ENCODE data around the gene SMIM10L2A.
A peak's percentile ranks its signal among the peaks of the same experiment; 100 is the strongest.
"Not testable (repeated sequence)": the region's sequence is repeated elsewhere in the genome, so short reads cannot be mapped to it uniquely, and the experiment has no call there.

SMIM10L2A gene

DNA sequence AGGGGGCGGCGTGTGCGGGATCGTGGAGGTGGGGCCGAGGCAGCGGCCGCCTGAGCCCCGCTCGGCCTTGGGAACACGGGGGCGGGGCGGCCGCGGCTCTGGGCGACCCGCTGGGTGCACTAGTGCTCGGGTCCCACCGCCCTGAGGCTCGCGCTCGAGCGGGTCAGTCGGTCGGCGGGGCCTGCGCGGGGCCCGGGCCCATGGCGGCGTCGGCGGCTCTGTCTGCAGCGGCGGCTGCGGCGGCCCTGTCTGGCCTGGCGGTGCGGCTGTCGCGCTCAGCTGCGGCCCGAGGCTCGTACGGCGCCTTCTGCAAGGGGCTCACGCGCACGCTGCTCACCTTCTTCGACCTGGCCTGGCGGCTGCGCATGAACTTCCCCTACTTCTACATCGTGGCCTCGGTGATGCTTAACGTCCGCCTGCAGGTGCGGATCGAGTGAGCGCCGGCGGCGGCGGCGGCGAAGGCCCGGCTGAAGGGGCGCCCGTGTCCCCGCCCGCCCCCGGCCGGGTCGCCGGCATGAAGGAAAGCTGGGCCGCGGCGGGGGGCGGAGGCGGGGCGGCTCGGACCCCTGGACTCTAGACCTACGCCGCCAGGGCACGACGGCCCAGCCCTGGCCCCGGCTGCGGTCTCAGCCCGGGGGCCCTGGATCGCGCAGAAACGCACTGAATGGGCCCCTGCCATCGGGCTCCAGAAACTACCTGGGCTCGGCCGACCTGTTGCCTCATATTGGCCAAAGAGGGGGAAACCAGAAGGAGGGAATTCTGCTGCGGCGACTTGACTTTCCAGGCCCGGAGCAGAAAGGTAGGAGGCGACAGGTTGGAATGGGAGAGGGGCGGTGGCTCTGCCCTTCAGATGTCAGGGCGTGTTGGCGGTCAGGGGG is at the start of gene SMIM10L2A:
TSS of gene SMIM10L2A (plus strand) at position 13 of the 878 bp plus-strand sequence. CDS start at position 201, 188 bp downstream.
- DNase-seq: peak in 1 of 2 experiments; percentile 3

DNA sequence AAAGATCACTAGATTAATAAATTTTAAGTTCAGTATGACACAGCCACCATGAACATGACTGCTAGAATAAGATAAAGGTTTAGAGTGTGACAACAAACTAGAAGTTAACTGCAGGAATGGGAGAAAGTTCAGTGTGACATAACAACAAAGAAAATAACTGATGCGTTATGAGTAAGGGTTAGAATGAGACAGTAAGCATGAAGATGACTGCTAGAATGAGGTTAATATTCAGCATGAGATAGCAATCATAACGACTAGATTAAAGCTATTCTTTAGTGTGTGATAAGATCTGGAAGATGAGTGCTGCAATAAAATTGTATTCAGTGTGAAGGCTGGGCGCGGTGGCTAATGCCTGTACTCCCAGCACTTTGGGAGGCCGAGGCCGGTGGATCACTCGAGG is 48.4 kb upstream of the SMIM10L2A start:
- no peak for DNase-seq

DNA sequence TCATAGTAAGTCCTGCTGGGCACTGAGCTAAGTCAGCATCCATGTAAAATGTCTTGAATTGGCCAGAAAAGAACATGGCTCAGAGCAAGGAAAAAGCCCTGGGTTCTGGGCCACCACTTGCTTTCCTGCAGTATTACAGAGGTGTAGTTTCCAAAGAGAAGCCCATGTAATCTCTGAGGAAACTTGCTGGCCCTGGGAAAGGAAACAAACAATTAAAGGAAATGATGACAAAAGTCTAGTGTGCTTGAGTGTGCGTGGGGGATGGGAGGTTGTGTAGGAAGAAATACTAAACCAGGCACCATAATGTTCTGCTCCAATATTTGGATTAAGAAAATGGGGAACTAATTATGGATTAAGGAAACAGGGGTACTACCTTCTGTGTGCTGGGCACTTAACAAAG is 39.5 kb upstream of the SMIM10L2A start:
- no peak for DNase-seq

DNA sequence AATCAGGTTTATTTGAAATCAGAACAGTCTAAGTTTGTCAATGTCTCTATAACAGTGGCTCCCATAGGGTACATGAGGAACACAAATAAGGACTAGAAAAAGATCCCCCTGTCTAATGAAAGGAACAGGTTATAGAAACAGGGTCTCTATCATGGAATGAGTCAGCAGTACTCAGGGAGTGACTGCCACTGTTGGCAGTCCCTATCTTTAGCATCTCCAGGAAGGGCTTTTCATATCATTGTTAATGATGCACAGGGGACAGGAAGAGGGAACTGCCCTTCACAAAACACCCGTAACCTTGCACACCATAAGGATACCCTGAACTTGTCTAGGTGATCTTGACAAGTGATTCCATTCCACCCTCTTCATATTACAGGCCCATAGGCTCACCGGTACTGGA is 38.5 kb upstream of the SMIM10L2A start:
- DNase-seq: no peak

DNA sequence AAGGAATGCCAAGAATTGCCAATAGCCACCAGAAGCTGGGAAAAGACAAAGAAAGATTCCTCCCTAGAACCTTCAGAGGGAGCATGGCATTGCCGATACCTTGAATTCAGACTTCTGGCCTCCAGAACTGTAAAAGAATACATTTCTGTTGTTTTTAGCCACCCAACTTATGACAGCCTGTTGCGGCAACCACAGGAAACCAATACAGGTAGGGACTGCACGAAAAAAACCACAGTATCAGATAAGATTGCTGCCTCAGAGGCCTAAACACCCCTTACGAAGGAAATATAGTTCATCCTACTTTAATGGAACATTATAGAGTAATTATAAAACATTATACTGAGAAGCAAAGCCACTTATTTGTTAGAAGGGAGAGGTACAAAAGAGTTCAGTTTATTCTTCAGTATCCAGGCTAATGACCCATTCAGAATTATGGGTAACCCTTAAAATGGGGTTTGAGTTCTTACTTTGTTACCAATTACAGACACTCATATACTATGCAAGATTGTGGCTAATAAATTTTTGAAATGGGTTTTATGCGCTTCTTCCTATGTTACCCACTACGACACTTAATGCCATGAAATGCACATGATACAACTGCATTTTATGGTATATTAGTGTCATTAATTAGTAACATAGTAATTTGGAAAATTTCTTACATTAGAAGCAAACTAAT is 37.4 kb upstream of the SMIM10L2A start:
- peak; percentile 3 to 12 for DNase-seq

DNA sequence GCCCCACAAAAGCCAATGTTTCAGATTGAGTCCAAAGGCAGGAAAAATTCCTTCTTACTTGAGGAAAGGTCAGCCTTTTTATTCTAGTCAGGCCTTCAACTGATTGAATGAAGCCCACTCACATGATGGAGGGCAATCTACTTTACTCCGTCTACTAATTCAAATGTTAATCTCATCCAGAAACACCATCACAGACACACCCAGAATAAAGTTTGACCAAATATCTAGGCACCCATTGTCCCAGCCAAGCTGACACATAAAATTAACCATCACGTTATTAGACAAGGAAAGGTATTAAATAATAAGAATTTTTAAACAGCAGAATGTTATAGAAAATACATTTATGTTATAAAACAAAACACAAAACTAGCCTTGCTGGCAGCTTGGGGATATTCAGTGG is 32.9 kb upstream of the SMIM10L2A start:
- DNase-seq: no peak

DNA sequence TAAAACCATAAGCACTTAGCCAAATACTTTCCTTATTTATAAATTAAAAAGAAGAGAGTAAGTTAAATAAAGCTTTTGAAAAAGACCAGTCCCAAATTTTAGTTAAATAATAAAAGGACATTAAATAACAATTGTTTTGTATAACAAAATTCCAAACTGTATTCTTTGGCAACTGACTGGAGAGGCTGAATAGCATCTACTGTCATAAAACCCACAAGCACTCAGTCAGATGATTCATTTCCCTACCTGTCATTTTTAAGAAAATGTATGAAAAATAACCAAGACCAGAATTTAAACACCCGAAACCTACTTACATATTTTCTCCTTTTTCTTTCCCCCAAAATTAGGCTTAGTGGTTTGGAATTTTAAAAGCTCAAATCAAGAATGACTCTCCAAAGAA is 32.5 kb upstream of the SMIM10L2A start:
- DNase-seq: no peak

DNA sequence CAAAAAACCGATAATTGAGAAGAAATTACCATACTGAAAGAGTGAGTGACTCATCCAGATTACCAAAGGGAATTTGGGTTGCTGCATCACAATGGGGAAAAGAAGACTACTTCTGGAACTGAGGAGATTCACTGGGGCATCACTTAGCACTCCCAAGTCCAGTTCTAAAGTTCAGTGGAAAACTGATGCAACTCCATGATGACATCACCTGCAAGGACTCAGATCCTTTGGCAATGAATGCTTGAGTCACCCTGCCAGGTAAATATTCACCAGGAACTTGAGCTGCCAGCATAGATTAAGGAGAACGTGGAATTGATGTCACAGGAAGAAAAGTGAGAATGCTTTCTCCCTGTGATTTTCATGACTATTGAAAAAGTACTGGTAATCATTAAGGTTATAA is 32.0 kb upstream of the SMIM10L2A start:
- DNase-seq: no peak

DNA sequence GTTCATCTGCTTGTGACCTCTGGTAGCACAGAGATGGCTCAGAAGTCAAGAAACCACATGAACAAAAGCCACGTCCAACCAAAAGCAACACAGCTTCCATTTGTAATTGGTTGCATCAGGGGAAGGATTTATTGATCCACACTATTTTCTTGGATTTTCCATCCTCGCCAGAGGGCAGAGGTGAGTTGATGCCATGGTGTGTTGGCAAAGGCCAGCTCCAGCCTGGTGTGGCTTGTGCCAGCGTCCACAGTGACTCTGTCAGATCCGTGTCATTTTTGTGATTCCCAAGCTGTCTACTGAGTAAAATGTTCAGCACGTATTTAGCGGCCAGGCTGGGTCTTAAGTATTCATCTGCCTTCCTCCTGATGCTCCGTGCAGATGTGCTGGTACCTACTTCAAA is 30.0 kb upstream of the SMIM10L2A start:
- no peak for DNase-seq

DNA sequence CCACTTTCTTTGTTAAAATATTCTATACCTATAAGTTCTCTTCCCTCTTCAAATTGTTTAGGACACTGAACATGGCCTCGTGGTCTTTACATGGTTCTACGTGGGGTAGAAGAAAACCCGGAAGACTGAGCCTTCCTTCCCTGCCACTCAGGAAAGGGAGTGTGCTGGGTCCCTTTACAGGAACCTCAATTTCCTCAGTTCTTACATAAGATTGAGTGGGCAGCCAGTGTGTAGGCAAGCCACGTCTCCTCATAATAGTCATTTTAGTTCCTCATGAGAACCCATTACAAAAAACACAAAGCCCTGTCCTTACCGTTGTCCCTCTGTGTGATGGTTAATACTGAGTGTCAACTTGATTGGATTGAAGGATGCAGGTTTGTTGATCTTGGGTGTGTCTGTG is 28.7 kb upstream of the SMIM10L2A start:
- DNase-seq: no peak

DNA sequence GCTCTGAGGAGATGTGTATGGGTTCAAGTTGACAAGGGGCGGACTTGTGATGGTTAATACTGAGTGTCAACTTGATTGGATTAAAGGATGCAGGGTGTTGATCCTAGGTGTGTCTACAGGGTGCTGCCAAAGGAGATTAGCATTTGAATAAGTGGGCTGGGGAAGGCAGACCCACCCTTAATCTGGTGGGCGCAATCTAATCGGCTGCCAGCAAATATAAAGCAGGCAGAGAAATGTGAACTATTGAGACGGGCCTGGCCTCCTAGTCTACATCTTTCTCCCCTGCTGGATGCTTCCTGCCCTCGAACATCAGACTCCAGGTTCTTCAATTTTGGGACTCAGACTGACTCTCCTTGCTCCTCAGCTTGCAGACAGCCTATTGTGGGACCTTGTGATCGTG is 26.7 kb upstream of the SMIM10L2A start:
- DNase-seq: no peak

DNA sequence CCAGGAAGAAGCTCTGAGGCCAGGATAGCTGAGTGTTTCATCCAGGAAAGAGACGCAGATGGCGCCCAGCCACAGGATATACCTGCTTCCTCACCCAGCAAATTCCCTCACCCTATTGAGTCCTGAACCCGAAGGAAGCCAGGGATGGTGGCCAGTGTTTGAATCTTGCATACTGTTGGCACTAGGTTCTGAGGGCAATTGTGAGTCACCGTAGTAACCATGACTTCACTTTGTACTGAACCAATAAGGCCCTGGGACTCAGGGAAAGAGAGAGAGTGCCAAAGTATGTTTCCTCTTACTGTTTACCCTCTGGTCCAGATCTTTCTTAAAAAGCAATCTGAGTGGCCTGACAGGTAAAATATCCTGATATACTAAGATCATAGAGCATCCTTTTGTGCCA is 25.6 kb upstream of the SMIM10L2A start:
- DNase-seq: no peak

DNA sequence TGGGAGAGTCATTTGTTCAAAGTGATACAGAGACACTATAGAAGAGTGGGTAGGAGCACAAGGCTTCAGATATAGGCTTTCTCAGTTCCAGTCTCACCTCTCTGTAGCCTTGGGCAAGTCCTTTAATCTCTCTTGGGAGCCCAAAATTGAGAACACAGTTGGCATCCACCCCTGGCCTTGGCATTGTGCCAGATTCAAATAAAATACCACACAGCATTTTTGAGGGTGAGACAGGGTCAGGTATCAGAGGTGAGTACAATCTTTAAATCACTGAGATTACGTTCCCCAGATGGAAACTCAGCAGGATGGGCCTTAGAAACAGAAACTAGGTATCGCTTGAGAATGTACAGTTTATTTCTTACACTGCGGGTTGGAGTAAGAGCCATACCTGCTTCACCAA is 25.2 kb upstream of the SMIM10L2A start:
- DNase-seq: no peak

DNA sequence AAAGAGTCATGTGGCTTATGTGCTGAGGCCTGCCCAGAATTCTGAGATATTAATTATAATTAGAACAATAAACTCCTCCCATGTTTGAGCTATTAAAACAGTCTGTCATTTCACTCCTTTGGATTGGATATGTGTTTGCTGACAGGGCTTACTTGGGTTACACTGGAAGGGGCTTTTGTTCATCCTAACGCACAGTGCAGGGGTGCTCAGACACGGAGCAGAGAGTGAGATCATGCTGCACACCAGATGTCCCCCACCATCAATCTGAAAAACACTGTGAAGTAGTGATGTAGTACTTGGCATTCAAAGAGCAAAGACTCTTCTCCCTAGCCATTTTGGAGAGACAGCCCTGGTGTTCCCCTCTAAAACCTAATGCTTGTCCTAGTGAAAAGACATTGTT is 24.1 kb upstream of the SMIM10L2A start:
- DNase-seq: no peak

DNA sequence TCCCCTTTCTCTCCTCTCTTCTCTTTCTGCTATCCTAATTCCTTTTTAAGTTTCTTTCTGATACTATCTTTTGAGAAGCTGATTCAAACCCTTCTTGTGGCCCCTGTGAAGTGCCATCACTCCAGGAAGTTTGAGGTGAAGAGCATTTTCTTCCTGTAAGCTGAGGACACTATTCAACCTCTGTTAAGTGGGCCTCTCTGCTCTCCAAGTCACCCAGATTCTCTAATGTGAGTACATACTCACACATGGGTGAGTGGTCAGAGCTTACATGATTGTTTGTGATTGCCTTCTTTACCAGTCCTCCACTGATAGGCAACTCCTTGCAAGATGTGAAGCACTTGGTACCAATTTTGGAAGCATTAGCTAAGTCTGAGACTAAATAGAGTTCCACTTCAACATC is 18.4 kb upstream of the SMIM10L2A start:
- no peak for DNase-seq

DNA sequence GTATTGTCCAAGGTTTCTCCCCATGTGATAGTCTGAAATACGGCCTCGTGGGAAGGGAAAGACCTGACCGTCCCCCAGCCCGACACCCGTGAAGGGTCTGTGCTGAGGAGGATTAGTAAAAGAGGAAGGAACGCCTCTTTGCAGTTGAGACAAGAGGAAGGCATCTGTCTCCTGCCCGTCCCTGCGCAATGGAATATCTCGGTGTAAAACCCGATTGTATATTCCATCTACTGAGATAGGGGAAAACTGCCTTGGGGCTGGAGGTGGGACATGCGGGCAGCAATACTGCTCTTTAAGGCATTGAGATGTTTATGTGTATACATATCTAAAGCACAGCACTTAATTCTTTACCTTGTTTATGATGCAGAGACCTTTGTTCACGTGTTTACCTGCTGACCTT is 15.3 kb upstream of the SMIM10L2A start:
- not testable (repeated sequence) for DNase-seq

DNA sequence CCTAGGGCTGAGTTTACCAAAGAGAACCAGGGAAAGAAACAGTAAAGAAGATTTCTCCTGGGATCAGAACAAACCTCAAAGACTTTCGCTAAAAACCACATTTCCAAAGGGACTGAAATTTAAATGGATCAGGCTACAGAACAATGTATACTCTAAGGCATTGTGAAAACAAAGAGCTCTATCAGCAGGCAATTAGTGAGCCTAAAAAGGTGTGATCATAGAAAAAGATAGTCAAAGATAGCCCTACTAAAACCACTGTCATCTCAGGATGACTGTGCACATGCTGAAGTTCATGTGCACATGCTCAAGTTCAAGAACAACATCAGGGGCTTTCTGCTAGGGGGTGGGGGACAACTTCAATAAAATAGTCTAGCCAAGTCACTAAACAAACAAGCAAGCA is 12.9 kb upstream of the SMIM10L2A start:
- DNase-seq: no peak

DNA sequence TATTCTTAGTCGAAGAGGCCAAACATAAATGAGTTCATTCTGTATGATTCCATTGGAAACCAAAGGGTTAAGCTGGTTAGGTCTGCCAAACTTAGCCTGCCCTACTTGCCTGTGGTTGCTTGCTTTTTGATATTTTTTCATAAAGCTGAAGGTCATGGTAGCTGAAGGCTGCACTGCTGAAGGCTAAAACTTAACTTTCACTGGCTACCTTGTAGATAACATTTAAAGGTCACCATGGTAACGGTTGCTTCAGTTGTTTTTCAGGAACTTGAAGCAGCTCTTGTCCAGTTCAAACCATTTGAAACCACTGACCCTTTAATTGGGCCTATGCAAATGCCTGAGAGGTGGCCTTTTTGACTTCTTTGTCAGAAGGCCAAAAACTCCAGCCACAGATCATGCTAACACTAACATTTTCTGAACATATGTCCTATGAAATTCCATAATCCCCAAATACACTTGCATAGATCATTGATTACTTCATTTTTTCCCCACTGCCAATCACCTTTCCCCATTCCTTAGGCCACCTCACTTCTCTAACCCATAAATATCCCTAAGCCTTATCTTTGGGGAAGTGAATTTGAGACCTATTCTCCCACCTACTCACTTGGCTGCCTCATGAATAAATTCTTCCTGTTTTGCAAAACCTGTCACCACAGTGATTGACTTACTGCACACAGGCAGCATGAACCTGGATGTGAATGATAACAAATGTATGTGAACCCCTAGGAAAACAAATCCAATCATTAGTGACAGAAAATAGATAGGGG is 10.7 kb upstream of the SMIM10L2A start:
- no peak for DNase-seq

DNA sequence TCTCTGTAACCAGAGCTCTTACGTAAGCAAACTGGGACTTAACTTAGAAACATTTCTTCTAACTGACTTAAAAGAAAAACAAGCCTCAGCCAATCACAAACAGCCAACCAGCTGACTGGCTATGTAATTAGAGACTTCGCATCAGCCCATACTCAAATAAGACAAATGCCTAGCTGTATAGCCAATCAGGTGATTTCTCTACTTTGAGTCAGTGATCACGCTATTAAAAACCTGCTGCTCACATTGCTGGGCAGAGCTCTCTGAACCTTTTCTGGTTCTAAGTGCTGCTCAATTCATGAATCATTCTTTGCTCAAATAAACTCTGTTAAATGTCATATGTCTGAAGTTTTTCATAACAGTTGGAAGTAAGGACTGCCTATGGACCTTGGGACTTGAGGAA is 9.9 kb upstream of the SMIM10L2A start:
- no peak for DNase-seq

DNA sequence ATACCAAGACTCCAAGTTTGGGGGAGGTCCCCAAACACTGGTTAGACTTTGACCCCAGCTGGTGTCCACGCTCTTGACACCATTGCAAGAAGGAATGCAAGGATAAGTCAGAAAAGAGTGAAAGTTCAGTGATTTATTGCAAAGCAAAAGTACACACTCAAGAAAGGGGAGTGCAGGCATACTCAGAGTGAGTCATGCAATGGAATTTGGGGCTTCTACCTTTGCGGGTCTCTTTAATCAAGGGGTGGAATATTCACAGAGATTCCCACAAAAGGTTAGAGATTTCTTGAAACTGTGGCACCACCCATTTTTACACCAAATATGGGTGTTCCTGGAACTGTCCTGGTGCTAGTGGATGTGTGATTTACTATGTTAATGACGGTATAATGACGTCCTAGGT is 5.2 kb upstream of the SMIM10L2A start:
- no peak for DNase-seq

DNA sequence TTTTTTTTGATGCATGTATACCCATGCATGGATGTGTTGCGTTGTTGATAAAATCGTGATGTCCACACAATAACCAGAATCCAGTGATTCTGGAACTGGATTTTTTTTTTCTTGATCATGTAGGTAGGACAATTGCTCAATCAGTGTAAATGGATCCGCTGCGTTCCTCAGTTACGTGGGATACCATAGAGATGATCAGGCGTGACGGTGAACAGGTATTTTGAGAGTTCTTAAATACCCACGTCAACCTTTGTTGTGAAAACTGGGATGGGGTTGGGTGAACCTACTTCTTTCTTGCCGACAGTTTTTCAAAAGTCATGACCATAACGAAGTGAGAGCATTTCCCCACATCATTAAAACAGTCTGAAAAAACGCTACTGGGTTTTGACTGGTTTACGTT is 913 bp upstream of the SMIM10L2A start:
- DNase-seq: no peak

DNA sequence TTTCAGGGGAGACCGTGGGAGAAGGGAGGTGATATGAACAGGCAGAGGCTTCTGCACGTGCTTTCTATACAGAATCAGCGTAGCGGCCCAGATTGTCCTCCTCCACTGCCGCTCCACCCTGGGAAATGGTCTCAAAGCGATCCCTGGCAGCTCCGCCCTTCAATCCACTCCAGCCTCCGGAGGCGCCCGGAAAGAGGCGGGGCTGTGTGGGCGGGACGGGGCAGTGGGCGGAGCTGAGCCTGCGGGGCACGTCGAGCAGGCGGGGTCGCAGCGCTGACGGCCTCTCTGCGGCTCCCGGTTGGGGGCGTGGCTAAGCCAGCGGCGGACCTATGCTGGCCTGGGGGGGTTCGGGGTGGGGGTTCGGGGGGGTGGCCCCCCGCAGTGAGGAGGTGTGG is 210 bp upstream of the SMIM10L2A start:
- DNase-seq: peak; percentile 90 to 91

DNA sequence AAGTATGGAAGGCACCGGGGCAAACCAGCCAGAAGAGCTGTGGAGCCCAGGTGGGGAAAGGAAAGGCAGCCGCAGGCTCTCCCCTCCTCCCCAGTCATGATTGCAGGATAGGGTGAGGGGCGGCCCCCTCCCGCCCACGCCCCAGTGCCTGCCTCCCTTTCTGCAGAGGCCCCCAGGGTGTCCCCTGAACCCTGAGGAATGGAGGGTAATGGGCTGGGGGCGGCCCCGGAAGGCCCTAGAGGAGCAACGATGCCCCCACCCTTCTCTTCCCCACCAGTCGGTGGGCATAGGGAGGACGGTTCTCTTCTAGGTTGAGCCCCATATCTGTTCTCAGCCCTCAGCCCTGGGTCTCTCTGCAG is 1.0 kb downstream of the SMIM10L2A start:
- DNase-seq: not testable (repeated sequence)

Data from activated CD4-positive, alpha-beta T cell treated with anti-CD3 and anti-CD28 coated beads, Interleukin-2, amount 50 U/mL, for 48 hours (primary cell).